Left lung (tissue), 10 donors: ENCODE results near the gene C21orf91. TPM values are rescaled to one million over a fixed set of nuclear protein-coding genes. Genes with fewer than 3 reads are reported as not detected.

ENCODE experiments used
- ATAC-seq: fragments of 200-7000 bp; cut with Tn5 transposase; one replicate; pipeline ENCODE4 v1.9.1; 2020; ENCODE audit warnings: moderate library complexity
- DNase-seq, 4 donors: peaks; one replicate each; pipeline ENCODE4 v3.0.0-alpha.2; 2013 to 2020
- H3K27ac ChIP-seq, 2 donors: fragments of 200-600 bp; sonication (generic) in 1 of 2; one replicate each; pipeline versions ENCODE4 v1.5.0 to v1.8.0; 2020 to 2021
- H3K27me3 ChIP-seq, 2 donors: fragments of 200-600 bp; sonication (generic) in 1 of 2; one replicate each; pipeline versions ENCODE4 v1.5.0 to v1.8.0; 2020 to 2021
- H3K36me3 ChIP-seq, 2 donors: fragments of 200-600 bp; sonication (generic) in 1 of 2; one replicate each; pipeline versions ENCODE4 v1.5.0 to v1.8.0; 2020 to 2021
- H3K4me1 ChIP-seq, 2 donors: fragments of 200-600 bp; one replicate each; pipeline ENCODE4 v1.8.0; 2021
- H3K4me3 ChIP-seq, 2 donors: fragments of 200-600 bp; sonication (generic) in 1 of 2; one replicate each; pipeline versions ENCODE4 v1.5.0 to v1.8.0; 2020 to 2021; ENCODE audit warnings: mild to moderate bottlenecking in 1 of 2
- H3K9me3 ChIP-seq, 2 donors: fragments of 200-600 bp; sonication (generic) in 1 of 2; one replicate each; pipeline versions ENCODE4 v1.5.0 to v1.8.0; 2020 to 2021
- CTCF ChIP-seq, 2 donors: fragments of 200-600 bp; sonication (generic) in 1 of 2; IDR thresholded peaks; one replicate each; pipeline versions ENCODE4 v1.5.0 to v1.8.0; 2021; ENCODE audit warnings: antibody characterized with exemption in 2 of 2
- intact Hi-C, 2 donors: fragments of 100-400 bp; cut with DNase I; formaldehyde crosslinking; loops; one replicate each; pipeline versions ENCODE4 v1.11.2 to v1.14.2; 2022
- polyA plus RNA-seq, 6 donors: library from polyadenylated mRNA; unstranded; fragments of 120-200 nt; gene quantifications; one replicate each; pipeline ENCODE4 v1.2.1, GENCODE V29; 2013; ENCODE audit not compliant: insufficient read length in 6 of 6
- total RNA-seq, 2 donors: library from RNA; stranded (reverse); fragmentation: NEBNext Ultra II Directional; extraction: Animal tissue kit (Norgen Biotek cat#: 25700); gene quantifications; one replicate each; pipeline ENCODE4 v1.2.1, GENCODE V29; 2021
- donor health status: DM: no; HTN: yes; CAD: no.
- donor health status: DM: no; HTN: no; CAD: no.

C21orf91 gene
- total and polyA plus RNA-seq, 8 donors, result 10.8 to 24.1 (median 20.5) TPM

- Histone ChIP-seq H3K36me3 (peaks cover 0 to 29% of the 10 kb centered on the region in 2 donors), H3K9me3 (no peaks in the 10 kb centered on the region), H3K27me3 (no peaks in the 10 kb centered on the region), H3K4me3 (no peak overlapping the region), H3K4me1 (peaks cover 0 to 61% of the 10 kb centered on the region in 2 donors), H3K27ac (no peak overlapping the region)
- intact Hi-C loops, result no loop called here
- no peak for TF ChIP-seq CTCF (IDR thresholded peaks at IDR 0.05)
- DNase-seq (no peak), ATAC-seq (no peak)
These were observed 30.1 kb downstream of the C21orf91 start for GRCh38 chr21:17789069-17789468.

- ATAC-seq, result no peak
- no peak for DNase-seq
- Histone ChIP-seq H3K9me3 (no peaks in the 10 kb centered on the region), H3K27me3 (no peaks in the 10 kb centered on the region), H3K27ac (no peak overlapping the region), H3K36me3 (peaks cover 0 to 23% of the 10 kb centered on the region in 2 donors), H3K4me3 (no peak overlapping the region), H3K4me1 (peaks cover 0 to 60% of the 10 kb centered on the region in 2 donors)
- TF ChIP-seq CTCF (IDR thresholded peaks at IDR 0.05), result no peak
- intact Hi-C loops, result no loop called here
These were observed 32.3 kb downstream of the C21orf91 start for GRCh38 chr21:17786851-17787181.

- intact Hi-C loops, result no loop called here
- ATAC-seq (no peak), DNase-seq (no peak)
- no peaks in the 10 kb centered on the region for H3K27me3 ChIP-seq
- H3K27ac ChIP-seq, result peak overlapping the region in 1 of 2 donors; percentile 46
- H3K4me1 ChIP-seq, result peaks cover 0 to 64% of the 10 kb centered on the region in 2 donors
- H3K9me3 ChIP-seq, result no peaks in the 10 kb centered on the region
- peaks cover 0 to 23% of the 10 kb centered on the region in 2 donors for H3K36me3 ChIP-seq
- no peak for TF ChIP-seq CTCF (IDR thresholded peaks at IDR 0.05)
- no peak overlapping the region for H3K4me3 ChIP-seq
These were observed 32.9 kb downstream of the C21orf91 start for GRCh38 chr21:17786071-17786850.

- no peak for TF ChIP-seq CTCF (IDR thresholded peaks at IDR 0.05)
- DNase-seq, result no peak
- intact Hi-C loops, result no loop called here
- Histone ChIP-seq H3K4me1 (peaks cover 0 to 73% of the 10 kb centered on the region in 2 donors), H3K27ac (peak overlapping the region in 1 of 2 donors; percentile 83), H3K27me3 (no peaks in the 10 kb centered on the region), H3K36me3 (peaks cover 0 to 23% of the 10 kb centered on the region in 2 donors), H3K9me3 (no peaks in the 10 kb centered on the region), H3K4me3 (no peak overlapping the region)
- no peak for ATAC-seq
These were observed 33.8 kb downstream of the C21orf91 start for GRCh38 chr21:17785403-17785788.

GRCh38 chr21:17784604-17785402 is 34.4 kb downstream of the C21orf91 start:
- peak overlapping the region in 1 of 2 donors; percentile 83 for H3K27ac ChIP-seq
- DNase-seq, result no peak

More at GRCh38 chr21:17784604-17785402, 34.4 kb downstream of the C21orf91 start:
- no peak for ATAC-seq
- Histone ChIP-seq H3K4me1 (peaks cover 0 to 76% of the 10 kb centered on the region in 2 donors), H3K36me3 (peaks cover 0 to 23% of the 10 kb centered on the region in 2 donors), H3K9me3 (no peaks in the 10 kb centered on the region), H3K27me3 (no peaks in the 10 kb centered on the region), H3K4me3 (no peak overlapping the region)
- intact Hi-C loops, result no loop called here
- TF ChIP-seq CTCF (IDR thresholded peaks at IDR 0.05), result no peak
